HCT116 (cell line): ENCODE results near the gene TRIM67. TPM values are rescaled to one million over a fixed set of nuclear protein-coding genes. Genes with fewer than 3 reads are reported as not detected.

Source experiments
- ATAC-seq: fragments of 200-7000 bp; cut with Tn5 transposase; 2 replicates; pipeline ENCODE4 v1.9.1; 2020; ENCODE audit warnings: mild to moderate bottlenecking, moderate library complexity
- BruUV-seq: library from RNA; stranded (reverse); fragments of 400-500 nt; replicated peaks from 2 replicates; lab custom pipeline; 2021; lab: Mats Ljungman, UMichigan
- CTCF ChIA-PET: fragments of 300-600 bp; sonication (Branson Sonifier 250); formaldehyde crosslinking; loops from one replicate; lab custom pipeline; 2021; ENCODE audit warnings: antibody characterized with exemption; lab: Charles Lee
- POLR2A ChIA-PET: fragments of 300-600, 350-600 bp; sonication (Branson Sonifier 250); formaldehyde crosslinking; loops from one replicate; lab custom pipeline; 2021; ENCODE audit warnings: antibody characterized with exemption; lab: Charles Lee
- RAD21 ChIA-PET, 2 experiments: fragments of 300-600 bp; sonication (Branson Sonifier 250); formaldehyde crosslinking; loops; one replicate each; lab custom pipeline; 2023; ENCODE audit warnings: low total read pairs in 2 of 2; ENCODE audit not compliant: uncharacterized antibody in 2 of 2, unreplicated experiment in 2 of 2, low non-redundant PET in 1 of 2; lab: Charles Lee
- DNase-seq: peaks from one replicate; pipeline ENCODE4 v3.0.0-alpha.2; 2010; ENCODE audit warnings: low read depth, low spot score
- H2AFZ ChIP-seq: fragments of 200-600 bp; shearing (Covaris generic), sonication (generic); 2 replicates; pipeline ENCODE4 v1.6.1; 2017; ENCODE audit warnings: low read depth, mixed run types, mixed read lengths, antibody characterized with exemption, low read length; ENCODE audit not compliant: poor library complexity, severe bottlenecking
- H3K27ac ChIP-seq: 2 replicates; pipeline ENCODE4 v1.5.1; 2012; ENCODE audit warnings: low read depth, low read length
- H3K27me3 ChIP-seq: fragments of 200-600 bp; sonication (generic); 2 replicates; pipeline ENCODE4 v1.6.1; 2016; ENCODE audit warnings: mixed run types, low read length, mixed read lengths; ENCODE audit not compliant: insufficient read depth
- H3K36me3 ChIP-seq, 2 experiments: fragments of 200-500 bp in 1 of 2; fragments of 200-600 bp in 1 of 2; sonication (Bioruptor generic) in 1 of 2; sonication (generic) in 1 of 2; 2 replicates each; pipeline versions ENCODE4 v1.5.1 to v1.6.1; 2014 to 2016; ENCODE audit warnings: low read length in 2 of 2, inconsistent platforms in 1 of 2, mixed read lengths in 1 of 2, mixed run types in 1 of 2; ENCODE audit not compliant: insufficient read depth in 2 of 2, control insufficient read depth in 1 of 2
- H3K4me1 ChIP-seq, 2 experiments: fragments of 200-600 bp in 1 of 2; sonication (generic) in 1 of 2; 2 replicates each; pipeline versions ENCODE4 v1.5.1 to v1.6.1; 2012 to 2017; ENCODE audit warnings: low read length in 2 of 2, inconsistent platforms in 1 of 2, mild to moderate bottlenecking in 1 of 2, mixed read lengths in 1 of 2, mixed run types in 1 of 2, moderate library complexity in 1 of 2; ENCODE audit not compliant: insufficient read depth in 2 of 2, control insufficient read depth in 1 of 2
- H3K4me2 ChIP-seq: fragments of 200-600 bp; sonication (generic); 2 replicates; pipeline ENCODE4 v1.6.1; 2017; ENCODE audit warnings: mixed run types, low read length, mixed read lengths
- H3K4me3 ChIP-seq, 2 experiments: fragments of 200-600 bp in 1 of 2; sonication (generic) in 1 of 2; replicated peaks in 1 of 2; 2 replicates each; pipeline ENCODE4 v1.5.1; 2011 to 2016; ENCODE audit warnings: low read length in 2 of 2, control low read depth in 1 of 2, low read depth in 1 of 2, mild to moderate bottlenecking in 1 of 2, mixed read lengths in 1 of 2, mixed run types in 1 of 2
- H3K79me2 ChIP-seq: fragments of 200-600 bp; sonication (generic); 2 replicates; pipeline ENCODE4 v1.6.1; 2017; ENCODE audit warnings: mild to moderate bottlenecking, mixed run types, low read length, moderate library complexity, mixed read lengths; ENCODE audit not compliant: insufficient read depth
- H3K9ac ChIP-seq: fragments of 200-600 bp; sonication (generic); 2 replicates; pipeline ENCODE4 v1.6.1; 2016; ENCODE audit warnings: low read length, mixed read lengths
- H3K9me2 ChIP-seq: fragments of 200-600 bp; sonication (generic), shearing (Covaris generic); 2 replicates; pipeline ENCODE4 v1.6.1; 2017; ENCODE audit warnings: mixed run types, mild to moderate bottlenecking, moderate library complexity; ENCODE audit not compliant: insufficient read depth
- H3K9me3 ChIP-seq, 2 experiments: fragments of 200-500 bp in 1 of 2; fragments of 200-600 bp in 1 of 2; sonication (Bioruptor generic) in 1 of 2; sonication (generic) in 1 of 2; 2 replicates each; pipeline ENCODE4 v1.6.1; 2014 to 2017; ENCODE audit warnings: low read length in 2 of 2, mixed read lengths in 2 of 2, inconsistent platforms in 1 of 2, low read depth in 1 of 2, mild to moderate bottlenecking in 1 of 2, mixed run types in 1 of 2, moderate library complexity in 1 of 2; ENCODE audit not compliant: control insufficient read depth in 1 of 2, insufficient read depth in 1 of 2
- H4K20me1 ChIP-seq: fragments of 200-600 bp; sonication (generic), shearing (Covaris generic); 2 replicates; pipeline ENCODE4 v1.6.1; 2017; ENCODE audit warnings: mixed run types, mild to moderate bottlenecking, moderate library complexity; ENCODE audit not compliant: insufficient read depth
- CBX3 ChIP-seq: IDR thresholded peaks from 2 replicates; pipeline ENCODE4 v1.6.1; 2012; ENCODE audit warnings: low read depth
- EGR1 ChIP-seq: IDR thresholded peaks from 2 replicates; pipeline ENCODE4 v1.6.1; 2012; ENCODE audit warnings: low read depth
- POLR2A ChIP-seq: IDR thresholded peaks from 2 replicates; pipeline ENCODE4 v1.7.0; 2011; ENCODE audit warnings: borderline replicate concordance; ENCODE audit not compliant: insufficient read depth, insufficient read length; ENCODE audit errors: extremely low read depth
- RAD21 ChIP-seq: IDR thresholded peaks from 2 replicates; pipeline ENCODE4 v1.6.1; 2012; ENCODE audit warnings: low read depth, mild to moderate bottlenecking
- SP1 ChIP-seq: IDR thresholded peaks from 2 replicates; pipeline ENCODE4 v1.6.1; 2012; ENCODE audit warnings: low read depth
- YY1 ChIP-seq: IDR thresholded peaks from 2 replicates; pipeline ENCODE4 v1.6.1; 2011; ENCODE audit warnings: low read length, low read depth, moderate library complexity, mild to moderate bottlenecking; ENCODE audit not compliant: insufficient replicate concordance; ENCODE audit errors: extremely low read depth
- ZNF274 ChIP-seq: fragments of 200-500 bp; sonication (Bioruptor generic); IDR thresholded peaks from 2 replicates; pipeline ENCODE4 v1.6.1; 2014; ENCODE audit warnings: mild to moderate bottlenecking, low read depth, low read length, inconsistent platforms
- intact Hi-C: fragments of 100-400 bp; cut with micrococcal nuclease; formaldehyde crosslinking; loops from 2 replicates; pipeline ENCODE4 v1.10.0; 2022
- total RNA-seq: library from RNA; stranded (reverse); gene quantifications from one replicate; pipeline ENCODE4 v1.2.1, GENCODE V29; 2021; ENCODE audit not compliant: unreplicated experiment
- TF ChIP-seq, protein P1 (sequence below): IDR thresholded peaks from 2 replicates; pipeline ENCODE4 v1.6.1; 2012
- TF ChIP-seq, protein P2 (sequence below): IDR thresholded peaks from 2 replicates; pipeline ENCODE4 v1.6.1; 2011; ENCODE audit warnings: mild to moderate bottlenecking, low read length, moderate library complexity; ENCODE audit not compliant: insufficient replicate concordance; ENCODE audit errors: extremely low read depth

TRIM67 gene
- total RNA-seq, 1 experiment from 2014 or later: 0.02 TPM

DNA sequence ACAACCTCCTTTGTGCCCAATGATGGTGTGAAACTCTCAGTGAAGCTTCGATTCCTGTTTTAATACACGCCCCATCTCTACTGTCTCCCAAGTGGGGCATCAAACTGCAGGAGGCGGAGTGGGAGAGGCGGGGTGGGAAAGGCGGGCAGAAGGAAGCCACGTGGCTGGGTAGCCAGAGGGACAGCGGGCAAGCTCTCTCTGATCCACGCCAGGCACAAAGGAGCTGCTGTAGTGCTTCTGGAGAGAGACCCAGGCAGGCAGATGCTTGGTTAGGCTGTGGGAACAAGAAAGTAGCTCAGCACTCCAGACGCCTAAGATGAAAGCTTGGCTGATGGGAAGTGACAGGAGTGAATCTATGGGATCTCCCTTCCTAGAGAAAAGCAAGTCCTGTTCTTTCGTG lies 25.7 kb downstream of the TRIM67 start:
- H3K9ac ChIP-seq: no peak overlapping the region
- TF ChIP-seq, protein P1, sequence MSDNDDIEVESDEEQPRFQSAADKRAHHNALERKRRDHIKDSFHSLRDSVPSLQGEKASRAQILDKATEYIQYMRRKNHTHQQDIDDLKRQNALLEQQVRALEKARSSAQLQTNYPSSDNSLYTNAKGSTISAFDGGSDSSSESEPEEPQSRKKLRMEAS: peak; percentile 49
- TF ChIP-seq SP1 (no peak), POLR2A (no peak), RAD21 (no peak), YY1 (no peak), ZNF274 (no peak)
- ChIA-PET POLR2A (no interaction called here), RAD21 (no interaction called here), CTCF (no interaction called here)
- DNase-seq (no peak), ATAC-seq (peak; percentile 70)
- intact Hi-C loops: no loop called here
- no peak overlapping the region for H3K4me2 ChIP-seq
- peaks cover 18% of the 10 kb centered on the region for H3K27me3 ChIP-seq
- 0 out of 4 replicates have a peak, but pooled peaks cover 0 to 2% of the 10 kb centered on the region in 2 experiments for H3K4me1 ChIP-seq
- H4K20me1 ChIP-seq: no peaks in the 10 kb centered on the region
- no peak overlapping the region for H3K27ac ChIP-seq
- H3K4me3 ChIP-seq: no peak overlapping the region
- no peaks in the 10 kb centered on the region for H3K9me3 ChIP-seq
- H3K79me2 ChIP-seq: no peaks in the 10 kb centered on the region
- no peaks in the 10 kb centered on the region for H3K36me3 ChIP-seq
- BruUV-seq: no TSS peak
- H2AFZ ChIP-seq: no peak overlapping the region
- no peaks in the 10 kb centered on the region for H3K9me2 ChIP-seq

DNA sequence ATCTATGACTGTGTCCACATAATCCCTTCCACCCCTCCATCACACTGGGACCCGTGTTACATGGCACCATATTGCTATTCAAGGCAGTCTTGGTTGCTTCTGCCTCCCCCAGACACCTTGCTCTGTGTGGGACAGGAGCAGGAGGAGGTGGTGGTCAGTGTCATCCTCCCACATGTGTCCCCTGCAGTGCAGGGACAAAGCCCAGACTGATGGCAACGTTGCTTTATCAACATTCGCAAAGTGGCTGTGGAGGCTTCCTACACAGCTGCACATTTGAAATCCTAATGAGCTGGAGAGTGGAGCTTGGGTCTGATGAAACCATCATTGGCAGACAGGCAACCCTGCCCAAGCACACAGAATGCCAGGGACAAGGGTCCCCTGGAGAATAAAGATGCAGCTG lies 26.2 kb downstream of the TRIM67 start:
- 0 out of 4 replicates have a peak, but pooled peaks cover 0 to 2% of the 10 kb centered on the region in 2 experiments for H3K4me1 ChIP-seq
- TF ChIP-seq EGR1 (no peak), ZNF274 (no peak), CBX3 (no peak)
- TF ChIP-seq, protein P2, sequence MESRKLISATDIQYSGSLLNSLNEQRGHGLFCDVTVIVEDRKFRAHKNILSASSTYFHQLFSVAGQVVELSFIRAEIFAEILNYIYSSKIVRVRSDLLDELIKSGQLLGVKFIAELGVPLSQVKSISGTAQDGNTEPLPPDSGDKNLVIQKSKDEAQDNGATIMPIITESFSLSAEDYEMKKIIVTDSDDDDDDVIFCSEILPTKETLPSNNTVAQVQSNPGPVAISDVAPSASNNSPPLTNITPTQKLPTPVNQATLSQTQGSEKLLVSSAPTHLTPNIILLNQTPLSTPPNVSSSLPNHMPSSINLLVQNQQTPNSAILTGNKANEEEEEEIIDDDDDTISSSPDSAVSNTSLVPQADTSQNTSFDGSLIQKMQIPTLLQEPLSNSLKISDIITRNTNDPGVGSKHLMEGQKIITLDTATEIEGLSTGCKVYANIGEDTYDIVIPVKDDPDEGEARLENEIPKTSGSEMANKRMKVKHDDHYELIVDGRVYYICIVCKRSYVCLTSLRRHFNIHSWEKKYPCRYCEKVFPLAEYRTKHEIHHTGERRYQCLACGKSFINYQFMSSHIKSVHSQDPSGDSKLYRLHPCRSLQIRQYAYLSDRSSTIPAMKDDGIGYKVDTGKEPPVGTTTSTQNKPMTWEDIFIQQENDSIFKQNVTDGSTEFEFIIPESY: no peak
- peaks cover 14% of the 10 kb centered on the region; the same call in 1 of the 2 replicates for H3K27me3 ChIP-seq
- no peak overlapping the region for H3K4me2 ChIP-seq
- no TSS peak for BruUV-seq
- no peaks in the 10 kb centered on the region for H3K9me2 ChIP-seq
- H3K9me3 ChIP-seq: no peaks in the 10 kb centered on the region
- no peak overlapping the region for H2AFZ ChIP-seq
- H3K4me3 ChIP-seq: no peak overlapping the region
- CTCF ChIA-PET: no interaction called here
- POLR2A ChIA-PET: no interaction called here
- ATAC-seq (no peak), DNase-seq (no peak)
- H3K9ac ChIP-seq: no peak overlapping the region
- H3K36me3 ChIP-seq: no peaks in the 10 kb centered on the region
- no peak overlapping the region for H3K27ac ChIP-seq
- intact Hi-C loops: no loop called here
- H3K79me2 ChIP-seq: no peaks in the 10 kb centered on the region
- RAD21 ChIA-PET: no interaction called here
- no peaks in the 10 kb centered on the region for H4K20me1 ChIP-seq
